ENCODE data around the gene GCN1.

Gene GCN1

DNA sequence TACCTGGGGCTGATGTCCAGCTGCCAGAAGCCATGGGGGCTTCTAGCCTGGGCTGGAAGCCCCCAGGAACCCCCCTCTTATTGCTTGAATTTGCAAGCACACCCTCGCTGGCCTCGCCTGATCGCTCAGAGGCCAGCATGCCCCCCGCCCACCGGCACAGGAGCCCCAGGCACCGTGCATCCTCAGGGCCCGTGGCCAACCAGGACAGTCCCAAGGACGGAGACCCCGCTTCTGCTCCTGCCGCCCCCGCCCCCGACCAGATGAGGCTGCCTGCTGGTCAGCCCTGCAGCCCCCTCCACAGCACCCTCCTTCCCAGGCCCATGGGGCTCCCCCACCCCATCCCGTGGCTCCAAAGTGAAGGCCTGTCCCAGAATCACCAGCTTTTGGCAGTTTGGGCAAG is 99.2 kb downstream of the GCN1 start:
- H3K4me3 ChIP-seq (replicated peaks; ENCODE audit: insufficient read depth, low read length) = no peak overlapping the region
- H3K27ac ChIP-seq (replicated peaks) = no peak overlapping the region
- no peaks in the 10 kb centered on the region for H3K27me3 ChIP-seq (ENCODE audit: insufficient read depth, poor library complexity, severe bottlenecking)
- TF ChIP-seq POLR2AphosphoS5 (IDR thresholded peaks at IDR 0.05; ENCODE audit: low read depth) (no peak), SPI1 (IDR thresholded peaks at IDR 0.05; ENCODE audit: borderline replicate concordance, low read depth) (no peak), GABPA (IDR thresholded peaks at IDR 0.05; ENCODE audit: low read depth) (no peak)
- TF ChIP-seq, protein P1, sequence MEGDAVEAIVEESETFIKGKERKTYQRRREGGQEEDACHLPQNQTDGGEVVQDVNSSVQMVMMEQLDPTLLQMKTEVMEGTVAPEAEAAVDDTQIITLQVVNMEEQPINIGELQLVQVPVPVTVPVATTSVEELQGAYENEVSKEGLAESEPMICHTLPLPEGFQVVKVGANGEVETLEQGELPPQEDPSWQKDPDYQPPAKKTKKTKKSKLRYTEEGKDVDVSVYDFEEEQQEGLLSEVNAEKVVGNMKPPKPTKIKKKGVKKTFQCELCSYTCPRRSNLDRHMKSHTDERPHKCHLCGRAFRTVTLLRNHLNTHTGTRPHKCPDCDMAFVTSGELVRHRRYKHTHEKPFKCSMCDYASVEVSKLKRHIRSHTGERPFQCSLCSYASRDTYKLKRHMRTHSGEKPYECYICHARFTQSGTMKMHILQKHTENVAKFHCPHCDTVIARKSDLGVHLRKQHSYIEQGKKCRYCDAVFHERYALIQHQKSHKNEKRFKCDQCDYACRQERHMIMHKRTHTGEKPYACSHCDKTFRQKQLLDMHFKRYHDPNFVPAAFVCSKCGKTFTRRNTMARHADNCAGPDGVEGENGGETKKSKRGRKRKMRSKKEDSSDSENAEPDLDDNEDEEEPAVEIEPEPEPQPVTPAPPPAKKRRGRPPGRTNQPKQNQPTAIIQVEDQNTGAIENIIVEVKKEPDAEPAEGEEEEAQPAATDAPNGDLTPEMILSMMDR (IDR thresholded peaks at IDR 0.05; ENCODE audit: insufficient read depth, low read length) = no peak
- TF ChIP-seq, protein P2, sequence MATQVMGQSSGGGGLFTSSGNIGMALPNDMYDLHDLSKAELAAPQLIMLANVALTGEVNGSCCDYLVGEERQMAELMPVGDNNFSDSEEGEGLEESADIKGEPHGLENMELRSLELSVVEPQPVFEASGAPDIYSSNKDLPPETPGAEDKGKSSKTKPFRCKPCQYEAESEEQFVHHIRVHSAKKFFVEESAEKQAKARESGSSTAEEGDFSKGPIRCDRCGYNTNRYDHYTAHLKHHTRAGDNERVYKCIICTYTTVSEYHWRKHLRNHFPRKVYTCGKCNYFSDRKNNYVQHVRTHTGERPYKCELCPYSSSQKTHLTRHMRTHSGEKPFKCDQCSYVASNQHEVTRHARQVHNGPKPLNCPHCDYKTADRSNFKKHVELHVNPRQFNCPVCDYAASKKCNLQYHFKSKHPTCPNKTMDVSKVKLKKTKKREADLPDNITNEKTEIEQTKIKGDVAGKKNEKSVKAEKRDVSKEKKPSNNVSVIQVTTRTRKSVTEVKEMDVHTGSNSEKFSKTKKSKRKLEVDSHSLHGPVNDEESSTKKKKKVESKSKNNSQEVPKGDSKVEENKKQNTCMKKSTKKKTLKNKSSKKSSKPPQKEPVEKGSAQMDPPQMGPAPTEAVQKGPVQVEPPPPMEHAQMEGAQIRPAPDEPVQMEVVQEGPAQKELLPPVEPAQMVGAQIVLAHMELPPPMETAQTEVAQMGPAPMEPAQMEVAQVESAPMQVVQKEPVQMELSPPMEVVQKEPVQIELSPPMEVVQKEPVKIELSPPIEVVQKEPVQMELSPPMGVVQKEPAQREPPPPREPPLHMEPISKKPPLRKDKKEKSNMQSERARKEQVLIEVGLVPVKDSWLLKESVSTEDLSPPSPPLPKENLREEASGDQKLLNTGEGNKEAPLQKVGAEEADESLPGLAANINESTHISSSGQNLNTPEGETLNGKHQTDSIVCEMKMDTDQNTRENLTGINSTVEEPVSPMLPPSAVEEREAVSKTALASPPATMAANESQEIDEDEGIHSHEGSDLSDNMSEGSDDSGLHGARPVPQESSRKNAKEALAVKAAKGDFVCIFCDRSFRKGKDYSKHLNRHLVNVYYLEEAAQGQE (IDR thresholded peaks at IDR 0.05; ENCODE audit: insufficient replicate concordance, low read depth) = no peak
- DNase-seq (ENCODE audit: low read depth in 1 of 2, low spot score in 1 of 2) = no peak

GRCh38 chr12:120094485-120094884 is 100.0 kb downstream of the GCN1 start:
- Histone ChIP-seq H3K27me3 (ENCODE audit: insufficient read depth, poor library complexity, severe bottlenecking) (no peaks in the 10 kb centered on the region), H3K27ac (replicated peaks) (no peak overlapping the region), H3K4me3 (replicated peaks; ENCODE audit: insufficient read depth, low read length) (no peak overlapping the region)
- no peak for DNase-seq (ENCODE audit: low read depth in 1 of 2, low spot score in 1 of 2)
- TF ChIP-seq SPI1 (IDR thresholded peaks at IDR 0.05; ENCODE audit: borderline replicate concordance, low read depth) (no peak), POLR2AphosphoS5 (IDR thresholded peaks at IDR 0.05; ENCODE audit: low read depth) (no peak), GABPA (IDR thresholded peaks at IDR 0.05; ENCODE audit: low read depth) (no peak)
- TF ChIP-seq, protein P1 (IDR thresholded peaks at IDR 0.05; ENCODE audit: insufficient read depth, low read length) = no peak
- TF ChIP-seq, protein P2 (IDR thresholded peaks at IDR 0.05; ENCODE audit: insufficient replicate concordance, low read depth) = no peak

- TF ChIP-seq, protein P1 (IDR thresholded peaks at IDR 0.05; ENCODE audit: insufficient read depth, low read length) = no peak
- TF ChIP-seq POLR2AphosphoS5 (IDR thresholded peaks at IDR 0.05; ENCODE audit: low read depth) (no peak), GABPA (IDR thresholded peaks at IDR 0.05; ENCODE audit: low read depth) (no peak), SPI1 (IDR thresholded peaks at IDR 0.05; ENCODE audit: borderline replicate concordance, low read depth) (no peak)
- TF ChIP-seq, protein P2 (IDR thresholded peaks at IDR 0.05; ENCODE audit: insufficient replicate concordance, low read depth) = no peak
- H3K27ac ChIP-seq (replicated peaks) = no peak overlapping the region
- H3K4me3 ChIP-seq (replicated peaks; ENCODE audit: insufficient read depth, low read length) = no peak overlapping the region
- H3K27me3 ChIP-seq (ENCODE audit: insufficient read depth, poor library complexity, severe bottlenecking) = no peaks in the 10 kb centered on the region
- DNase-seq (ENCODE audit: low read depth in 1 of 2, low spot score in 1 of 2) = no peak
These were observed 100.7 kb downstream of the GCN1 start for GRCh38 chr12:120093592-120094355.

Data from HL-60 (cell line).